Left ventricle myocardium inferior (tissue), 1 donor: ENCODE measurements around the gene NME7. TPM values are rescaled to one million over a fixed set of nuclear protein-coding genes. Genes with fewer than 3 reads are reported as not detected.
"Not testable (repeated sequence)": the region's sequence is repeated elsewhere in the genome, so short reads cannot be mapped to it uniquely, and the experiment has no call there.

Experiments used
- DNase-seq: peaks from one replicate; pipeline ENCODE4 v3.0.0-alpha.2; 2020
- H3K27ac ChIP-seq: fragments of 200-600 bp; replicated peaks from 2 replicates; pipeline ENCODE4 v1.8.0; 2021
- H3K27me3 ChIP-seq: fragments of 200-600 bp; 2 replicates; pipeline ENCODE4 v1.8.0; 2021; ENCODE audit warnings: low read depth
- H3K36me3 ChIP-seq: fragments of 200-600 bp; 2 replicates; pipeline ENCODE4 v1.8.0; 2021
- H3K4me1 ChIP-seq: fragments of 200-600 bp; 2 replicates; pipeline ENCODE4 v1.8.0; 2021
- H3K4me3 ChIP-seq: fragments of 200-600 bp; 2 replicates; pipeline ENCODE4 v1.8.0; 2021; ENCODE audit warnings: mild to moderate bottlenecking, moderate library complexity
- H3K9me3 ChIP-seq: fragments of 200-600 bp; replicated peaks from 2 replicates; pipeline ENCODE4 v1.8.0; 2021
- CTCF ChIP-seq: fragments of 200-600 bp; IDR thresholded peaks from 2 replicates; pipeline ENCODE4 v1.8.0; 2021; ENCODE audit warnings: antibody characterized with exemption, mild to moderate bottlenecking, borderline replicate concordance
- intact Hi-C: fragments of 100-400 bp; cut with micrococcal nuclease; formaldehyde crosslinking; loops from one replicate; pipeline ENCODE4 v1.11.0; 2022
- total RNA-seq: library from RNA; stranded (reverse); fragmentation: NEBNext Ultra II Directional; extraction: Animal tissue kit (Norgen Biotek cat#: 25700); gene quantifications from one replicate; pipeline ENCODE4 v1.2.1, GENCODE V29; 2021
- donor health status: DM: no; HTN: yes; CAD: no; lungs with severe emphysema.

The NME7 gene
- total RNA-seq, 1 donor from 2014 or later: 13.1 TPM

GRCh38 chr1:169287280-169287679 lies 80.3 kb downstream of the NME7 start:
- intact Hi-C loops: no loop called here
- H3K4me3 ChIP-seq: no peak overlapping the region
- no peak overlapping the region for H3K27ac ChIP-seq
- H3K36me3 ChIP-seq: no peaks in the 10 kb centered on the region
- H3K4me1 ChIP-seq: no peaks in the 10 kb centered on the region
- H3K27me3 ChIP-seq: no peaks in the 10 kb centered on the region
- peaks cover 5% of the 10 kb centered on the region for H3K9me3 ChIP-seq
- no peak for DNase-seq
- no peak for TF ChIP-seq CTCF

- DNase-seq, intact Hi-C loops, H3K27me3 ChIP-seq: not testable (repeated sequence)
Measured at GRCh38 chr1:169281562-169281961, 86.0 kb downstream of the NME7 start.

DNA sequence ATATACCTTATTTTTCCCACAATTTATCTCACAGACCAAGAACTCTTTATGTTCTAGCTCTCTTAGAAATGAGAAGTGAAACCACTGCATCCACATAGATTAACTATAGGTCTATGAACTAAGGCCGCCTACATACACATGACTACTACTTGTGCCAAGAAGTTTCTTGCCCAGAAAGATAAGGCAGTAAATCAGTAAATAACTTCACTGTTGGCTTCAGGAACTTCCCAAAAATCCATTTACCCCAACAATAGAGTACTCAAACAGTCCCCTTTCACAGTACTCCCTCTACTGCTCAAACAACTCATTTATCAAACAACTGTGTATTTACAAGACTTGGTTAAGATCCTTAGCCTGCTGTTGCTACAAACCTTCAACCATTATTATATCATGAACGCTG lies 96.5 kb downstream of the NME7 start:
- Histone ChIP-seq H3K27ac (no peak overlapping the region), H3K27me3 (no peaks in the 10 kb centered on the region), H3K9me3 (peaks cover 17% of the 10 kb centered on the region), H3K4me3 (no peak overlapping the region), H3K4me1 (peaks cover 11% of the 10 kb centered on the region), H3K36me3 (no peaks in the 10 kb centered on the region)
- no peak for DNase-seq
- intact Hi-C loops: no loop called here
- TF ChIP-seq CTCF: peak; percentile 36

More at GRCh38 chr1:169281562-169281961, 86.0 kb downstream of the NME7 start:
- peaks cover 46% of the 10 kb centered on the region for H3K9me3 ChIP-seq
- not testable (repeated sequence) for H3K36me3 ChIP-seq, H3K4me1 ChIP-seq, H3K27ac ChIP-seq, H3K4me3 ChIP-seq

GRCh38 chr1:169266133-169266532 lies 101.5 kb downstream of the NME7 start:
- DNase-seq: no peak
- intact Hi-C loops: no loop called here
- no peaks in the 10 kb centered on the region for H3K27me3 ChIP-seq
- H3K9me3 ChIP-seq: peaks cover 32% of the 10 kb centered on the region
- no peak for TF ChIP-seq CTCF
- H3K4me1 ChIP-seq: peaks cover 4% of the 10 kb centered on the region
- H3K4me3 ChIP-seq: no peak overlapping the region
- no peak overlapping the region for H3K27ac ChIP-seq
- no peaks in the 10 kb centered on the region for H3K36me3 ChIP-seq

GRCh38 chr1:169263059-169263458 lies 104.5 kb downstream of the NME7 start:
- no peaks in the 10 kb centered on the region for H3K4me1 ChIP-seq
- no peaks in the 10 kb centered on the region for H3K27me3 ChIP-seq
- no peak overlapping the region for H3K4me3 ChIP-seq
- H3K36me3 ChIP-seq: no peaks in the 10 kb centered on the region
- TF ChIP-seq CTCF: no peak
- H3K27ac ChIP-seq: no peak overlapping the region
- no peak for DNase-seq
- intact Hi-C loops: no loop called here
- peaks cover 33% of the 10 kb centered on the region for H3K9me3 ChIP-seq

DNA sequence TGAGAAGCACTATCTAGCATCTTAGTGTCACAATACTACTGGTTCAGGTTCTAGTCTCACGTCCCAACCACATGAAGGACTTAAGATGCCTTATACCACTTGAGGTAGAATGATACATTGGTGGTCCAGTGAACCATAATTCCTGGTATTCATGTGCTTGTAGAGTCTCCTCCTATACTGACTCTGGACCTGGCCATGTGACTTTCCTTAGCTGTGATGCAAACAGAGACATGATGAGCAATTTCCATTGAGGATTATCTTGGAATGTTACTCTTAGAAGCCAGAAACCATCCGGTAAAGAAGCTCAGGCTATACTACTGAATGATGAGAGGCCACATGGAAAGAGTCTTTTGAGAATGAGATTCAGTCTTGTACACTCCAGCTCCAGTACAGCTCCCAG lies 105.7 kb downstream of the NME7 start:
- no peaks in the 10 kb centered on the region for H3K27me3 ChIP-seq
- H3K27ac ChIP-seq: no peak overlapping the region
- no peak for TF ChIP-seq CTCF
- H3K4me3 ChIP-seq: no peak overlapping the region
- peaks cover 3% of the 10 kb centered on the region for H3K36me3 ChIP-seq
- DNase-seq: no peak
- intact Hi-C loops: no loop called here
- H3K4me1 ChIP-seq: no peaks in the 10 kb centered on the region
- H3K9me3 ChIP-seq: peaks cover 38% of the 10 kb centered on the region
